IMR-90 (cell line): ENCODE data around the gene MKX. TPM values are rescaled to one million over a fixed set of nuclear protein-coding genes. Genes with fewer than 3 reads are reported as not detected.
A peak's percentile ranks its signal among the peaks of the same experiment; 100 is the strongest.

Experiments
- ATAC-seq: fragments of 200-7000 bp; cut with Tn5 transposase; 2 replicates; pipeline ENCODE4 v1.9.1; 2020; ENCODE audit warnings: low read depth, mild to moderate bottlenecking, moderate library complexity
- BruUV-seq: library from RNA; stranded (reverse); fragments of 400-500 nt; replicated peaks from 2 replicates; lab custom pipeline; 2021; lab: Mats Ljungman, UMichigan
- CTCF ChIA-PET: fragments of 300-600 bp; formaldehyde crosslinking; extraction: SDS; loops from one replicate; lab custom pipeline; 2021; ENCODE audit warnings: antibody characterized with exemption; lab: Yijun Ruan, JAX
- POLR2A ChIA-PET: fragments of 300-600 bp; sonication (Branson Sonifier 250); formaldehyde crosslinking; loops from one replicate; lab custom pipeline; 2022; ENCODE audit warnings: antibody characterized with exemption; ENCODE audit not compliant: unreplicated experiment; lab: Charles Lee
- DNase-seq: peaks from one replicate; pipeline ENCODE4 v3.0.0; 2013
- H2AFZ ChIP-seq: replicated peaks from 2 replicates; pipeline ENCODE3; 2013; ENCODE audit warnings: low read length, mild to moderate bottlenecking; ENCODE audit not compliant: poor library complexity
- H2AK5ac ChIP-seq: 2 replicates; pipeline ENCODE4 v1.6.1; 2013; ENCODE audit warnings: low read depth, low read length, inconsistent platforms
- H2AK9ac ChIP-seq: replicated peaks from 2 replicates; pipeline ENCODE3; 2013; ENCODE audit warnings: mild to moderate bottlenecking, low read depth, low read length, moderate library complexity; ENCODE audit not compliant: poor library complexity
- H2BK120ac ChIP-seq: 2 replicates; pipeline ENCODE4 v1.6.1; 2013; ENCODE audit warnings: low read depth, low read length, inconsistent platforms
- H2BK15ac ChIP-seq: 3 replicates; pipeline ENCODE4 v1.6.1; 2013; ENCODE audit warnings: low read depth, low read length, inconsistent platforms
- H2BK20ac ChIP-seq: 2 replicates; pipeline ENCODE4 v1.6.1; 2013; ENCODE audit warnings: low read depth, mild to moderate bottlenecking, inconsistent platforms, low read length, moderate library complexity
- H2BK5ac ChIP-seq: 2 replicates; pipeline ENCODE4 v1.6.1; 2013; ENCODE audit warnings: mild to moderate bottlenecking, low read depth, low read length, inconsistent platforms; ENCODE audit not compliant: poor library complexity, severe bottlenecking
- H3K14ac ChIP-seq: replicated peaks from 2 replicates; pipeline ENCODE4 v1.6.1; 2013; ENCODE audit warnings: low read depth, low read length, inconsistent platforms
- H3K18ac ChIP-seq: 2 replicates; pipeline ENCODE4 v1.6.1; 2013; ENCODE audit warnings: low read depth, low read length, control low read depth
- H3K23ac ChIP-seq: 2 replicates; pipeline ENCODE4 v1.6.1; 2013; ENCODE audit warnings: low read depth, low read length, inconsistent platforms
- H3K27ac ChIP-seq: 2 replicates; pipeline ENCODE4 v1.5.1; 2013; ENCODE audit warnings: mild to moderate bottlenecking, control low read depth, low read length; ENCODE audit not compliant: insufficient read depth
- H3K27me3 ChIP-seq: 2 replicates; pipeline ENCODE4 v1.6.1; 2013; ENCODE audit warnings: low read length; ENCODE audit not compliant: control insufficient read depth, insufficient read depth
- H3K36me3 ChIP-seq: 2 replicates; pipeline ENCODE4 v1.6.1; 2013; ENCODE audit warnings: low read length, mixed read lengths; ENCODE audit not compliant: control insufficient read depth, insufficient read depth
- H3K4ac ChIP-seq: 2 replicates; pipeline ENCODE4 v1.6.1; 2013; ENCODE audit warnings: low read depth, low read length, inconsistent platforms
- H3K4me1 ChIP-seq: 2 replicates; pipeline ENCODE4 v1.6.1; 2013; ENCODE audit warnings: low read length, mixed read lengths; ENCODE audit not compliant: control insufficient read depth, insufficient read depth
- H3K4me2 ChIP-seq: 2 replicates; pipeline ENCODE4 v1.6.1; 2013; ENCODE audit warnings: low read depth, mild to moderate bottlenecking, control low read depth, low read length, moderate library complexity
- H3K4me3 ChIP-seq: 2 replicates; pipeline ENCODE4 v1.5.1; 2013; ENCODE audit warnings: low read depth, mild to moderate bottlenecking, control low read depth, low read length, moderate library complexity; ENCODE audit not compliant: insufficient read depth
- H3K56ac ChIP-seq: 2 replicates; pipeline ENCODE4 v1.6.1; 2013; ENCODE audit warnings: low read length, inconsistent platforms; ENCODE audit not compliant: insufficient read depth; ENCODE audit errors: extremely low read depth
- H3K79me1 ChIP-seq, 2 experiments: 2 replicates each; pipeline ENCODE4 v1.6.1; 2013; ENCODE audit warnings: low read length in 2 of 2, inconsistent platforms in 1 of 2, low read depth in 1 of 2
- H3K9ac ChIP-seq: 2 replicates; pipeline ENCODE4 v1.6.1; 2013; ENCODE audit warnings: low read depth, low read length, control low read depth
- H3K9me1 ChIP-seq: 2 replicates; pipeline ENCODE4 v1.6.1; 2013; ENCODE audit warnings: low read length, inconsistent platforms; ENCODE audit not compliant: insufficient read depth
- H3K9me3 ChIP-seq: 2 replicates; pipeline ENCODE4 v1.6.1; 2013; ENCODE audit warnings: low read length; ENCODE audit not compliant: control insufficient read depth, insufficient read depth
- H4K20me1 ChIP-seq: 2 replicates; pipeline ENCODE4 v1.6.1; 2013; ENCODE audit warnings: low read length, inconsistent platforms; ENCODE audit not compliant: insufficient read depth
- H4K5ac ChIP-seq: 2 replicates; pipeline ENCODE4 v1.6.1; 2013; ENCODE audit warnings: mild to moderate bottlenecking, low read depth, low read length, control low read depth
- H4K8ac ChIP-seq, 2 experiments: 2 replicates each; pipeline ENCODE4 v1.6.1; 2013; ENCODE audit warnings: low read depth in 2 of 2, low read length in 2 of 2, control low read depth in 1 of 2, inconsistent platforms in 1 of 2
- H4K91ac ChIP-seq: 2 replicates; pipeline ENCODE4 v1.6.1; 2013; ENCODE audit warnings: low read depth, low read length, inconsistent platforms; ENCODE audit not compliant: insufficient read depth
- CEBPB ChIP-seq: IDR thresholded peaks from 2 replicates; pipeline ENCODE4 v1.6.1; 2012; ENCODE audit warnings: low read depth, low read length, improper control_type of control experiment
- NFE2L2 ChIP-seq: fragments of 150-350 bp; IDR thresholded peaks from 2 replicates; pipeline ENCODE4 v1.6.1; 2016; ENCODE audit warnings: low read depth, mild to moderate bottlenecking, low read length
- RFX5 ChIP-seq: IDR thresholded peaks from 2 replicates; pipeline ENCODE4 v1.8.0; 2012; ENCODE audit warnings: low read depth, mild to moderate bottlenecking, low read length, moderate library complexity
- WGBS, 2 experiments: methylation state at CpG; one replicate each; pipeline versions ENCODE4 v1.1.5 to v1.1.7; 2013; ENCODE audit warnings: missing lambda C conversion rate in 2 of 2; ENCODE audit not compliant: insufficient read length in 1 of 2; ENCODE audit errors: extremely low coverage in 2 of 2; 5-methylcytosine and 5-hydroxymethylcytosine counted together
- dilution Hi-C: fragments of 300-500 bp; cut with HindIII; formaldehyde crosslinking; loops from one replicate; pipeline ENCODE4 v1.14.3; 2018; ENCODE audit warnings: low sequenced_read_pairs; ENCODE audit not compliant: unreplicated experiment
- in situ Hi-C: fragments of 300-500 bp; cut with MboI; formaldehyde crosslinking; loops from 3 replicates; pipeline ENCODE4 v1.14.3; 2019; ENCODE audit warnings: low sequenced_read_pairs, inconsistent platforms, mixed read lengths
- intact Hi-C: fragments of 100-400 bp; cut with micrococcal nuclease; formaldehyde crosslinking; loops from 2 replicates; pipeline ENCODE4 v1.10.0; 2022
- polyA plus RNA-seq, 3 experiments: library from polyadenylated mRNA; depleted of rRNA; stranded (reverse); fragments of >200 nt; gene quantifications; 2 replicates each; pipeline ENCODE4 v1.2.3, GENCODE V29; 2012; ENCODE audit warnings: low replicate concordance in 1 of 3
- total RNA-seq: library from RNA; depleted of rRNA; stranded (reverse); fragments of >200 nt; gene quantifications from 2 replicates; pipeline ENCODE4 v1.2.3, GENCODE V29; 2012

MKX gene
- total and polyA plus RNA-seq, 2 of the 4 experiments (the other 2 are of a cell fraction) = 0.10 to 0.36 TPM

DNA sequence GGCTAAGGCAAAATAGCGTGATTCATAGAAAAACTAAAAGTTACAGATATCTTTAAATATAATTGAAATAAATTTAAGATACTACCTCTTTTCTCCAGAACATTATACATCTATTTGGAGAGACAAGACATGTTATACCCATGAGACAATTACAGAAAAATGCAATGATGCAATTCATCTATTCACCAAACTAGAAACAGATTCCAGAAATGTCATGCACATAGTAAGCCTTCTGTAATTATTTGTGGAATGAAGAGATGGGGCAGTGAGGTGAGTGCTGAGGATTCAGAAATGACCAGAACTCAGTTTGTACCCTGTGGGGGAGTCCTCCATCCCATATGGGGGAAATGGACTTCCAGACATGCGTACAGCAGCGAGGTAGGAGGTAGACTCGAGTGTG, 99.4 kb downstream of the MKX start:
- Histone ChIP-seq H3K4me2 (peak overlapping the region; percentile 44), H2BK15ac (peak overlapping the region; percentile 79; the same call in 1 of the 3 replicates), H3K27ac (peak overlapping the region; percentile 66), H2AK5ac (peak overlapping the region; percentile 82; the same call in 1 of the 2 replicates), H3K4ac (peak overlapping the region; percentile 80), H3K9me1 (peaks cover 4% of the 10 kb centered on the region; the same call in 1 of the 2 replicates), H2AFZ (no peak overlapping the region), H3K23ac (peak overlapping the region; percentile 69; the same call in 1 of the 2 replicates), H4K8ac (peak overlapping the region; percentile 69 to 73; a peak in 3 of 4 replicates), H3K9ac (no peak overlapping the region), H3K9me3 (no peaks in the 10 kb centered on the region; the same call in 1 of the 2 replicates), H3K4me1 (peaks cover 6% of the 10 kb centered on the region), H3K4me3 (no peak overlapping the region), H4K5ac (peak overlapping the region; percentile 18; the same call in 1 of the 2 replicates), H2AK9ac (no peak overlapping the region), H3K27me3 (no peaks in the 10 kb centered on the region), H2BK5ac (peak overlapping the region; percentile 81), H3K36me3 (no peaks in the 10 kb centered on the region), H4K91ac (peak overlapping the region; percentile 84), H3K14ac (peak overlapping the region; percentile 76), H3K56ac (no peak overlapping the region), H4K20me1 (no peaks in the 10 kb centered on the region), H3K18ac (peak overlapping the region; percentile 22; the same call in 1 of the 2 replicates), H3K79me1 (no peaks in the 10 kb centered on the region), H2BK120ac (peak overlapping the region; percentile 87), H2BK20ac (peak overlapping the region; percentile 91)
- intact Hi-C loops = no loop called here
- CTCF ChIA-PET = no interaction called here
- peak; percentile 68 for DNase-seq
- ATAC-seq = peak; percentile 86
- TF ChIP-seq RFX5 = no peak
- TF ChIP-seq CEBPB = peak; percentile 85
- TF ChIP-seq NFE2L2 = no peak
- POLR2A ChIA-PET = no interaction called here
- dilution Hi-C loops = no loop called here
- in situ Hi-C loops = no loop called here
- BruUV-seq = no TSS peak
- no CpG with 5 or more reads among the region's 4 CpGs for WGBS, 2 experiments
